IMR-90 (cell line): ENCODE data around the gene SECTM1.

Experiments used
- CTCF ChIP-seq: conservative IDR thresholded peaks from 2 replicates; pipeline ENCODE4 v1.5.1; 2012; ENCODE audit warnings: mild to moderate bottlenecking, low read depth, low read length, improper control_type of control experiment
- MAZ ChIP-seq: IDR thresholded peaks from 2 replicates; pipeline ENCODE4 v1.6.1; 2012; ENCODE audit warnings: low read depth, mild to moderate bottlenecking, low read length, improper control_type of control experiment, moderate library complexity, borderline replicate concordance
- POLR2A ChIP-seq: IDR thresholded peaks from 2 replicates; pipeline ENCODE4 v1.6.1; 2012; ENCODE audit warnings: mild to moderate bottlenecking, low read depth, low read length
- RAD21 ChIP-seq: IDR thresholded peaks from 2 replicates; pipeline ENCODE4 v1.6.1; 2012; ENCODE audit warnings: low read length, improper control_type of control experiment
- RCOR1 ChIP-seq: IDR thresholded peaks from 2 replicates; pipeline ENCODE4 v1.6.1; 2012; ENCODE audit warnings: mild to moderate bottlenecking, low read length, improper control_type of control experiment; ENCODE audit not compliant: insufficient replicate concordance
- RFX5 ChIP-seq: IDR thresholded peaks from 2 replicates; pipeline ENCODE4 v1.8.0; 2012; ENCODE audit warnings: low read depth, mild to moderate bottlenecking, low read length, moderate library complexity

DNA sequence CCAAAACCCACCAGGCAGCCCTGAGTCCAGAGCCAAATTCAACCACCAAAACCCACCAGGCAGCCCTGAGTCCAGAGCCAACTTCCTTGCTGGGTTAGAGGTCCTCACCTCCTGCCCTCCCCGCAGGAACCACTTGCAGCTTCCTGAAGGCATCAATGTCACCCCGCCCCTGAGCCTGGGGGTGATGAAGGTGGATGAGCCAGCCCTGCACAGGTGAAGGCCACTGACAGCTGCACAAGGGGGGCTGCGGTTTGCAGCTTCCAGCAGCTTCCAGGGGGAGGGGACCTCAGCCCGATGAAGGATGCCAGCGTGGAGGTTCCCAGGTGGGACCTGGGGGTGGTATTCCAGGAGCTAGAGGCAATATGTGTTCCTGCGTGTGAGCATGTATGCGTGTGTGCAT lies 52.5 kb downstream of the SECTM1 start:
- TF ChIP-seq POLR2A (no peak), RFX5 (no peak), CTCF (no peak), RCOR1 (no peak), RAD21 (no peak), MAZ (no peak)
